HL-60 (cell line): ENCODE measurements around the gene ODC1.

ENCODE experiments used
- GABPA ChIP-seq: IDR thresholded peaks from 2 replicates; pipeline ENCODE4 v1.6.1; 2012; ENCODE audit warnings: low read depth
- TF ChIP-seq, protein P1 (sequence below): IDR thresholded peaks from one replicate; pipeline ENCODE4 v1.5.1; 2011; ENCODE audit warnings: low read length, control low read depth, inconsistent platforms; ENCODE audit not compliant: insufficient read depth

DNA sequence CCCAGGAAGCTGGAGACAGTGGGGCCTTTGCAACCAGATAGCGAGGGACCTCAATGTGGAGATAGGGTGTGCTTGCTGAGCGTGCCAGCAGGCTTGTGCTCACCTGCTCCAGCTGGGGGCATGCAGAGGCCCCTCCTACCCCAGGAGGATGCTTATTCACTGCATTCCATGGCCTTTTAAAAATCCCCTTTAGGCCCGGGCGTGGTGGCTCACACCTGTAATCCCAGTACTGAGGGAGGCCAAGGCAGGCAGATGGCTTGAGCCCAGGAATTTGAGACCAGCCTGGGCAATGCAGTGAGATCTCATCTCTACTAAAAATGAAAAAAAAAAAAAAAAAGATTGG lies 54.5 kb downstream of the ODC1 start:
- TF ChIP-seq, protein P1, sequence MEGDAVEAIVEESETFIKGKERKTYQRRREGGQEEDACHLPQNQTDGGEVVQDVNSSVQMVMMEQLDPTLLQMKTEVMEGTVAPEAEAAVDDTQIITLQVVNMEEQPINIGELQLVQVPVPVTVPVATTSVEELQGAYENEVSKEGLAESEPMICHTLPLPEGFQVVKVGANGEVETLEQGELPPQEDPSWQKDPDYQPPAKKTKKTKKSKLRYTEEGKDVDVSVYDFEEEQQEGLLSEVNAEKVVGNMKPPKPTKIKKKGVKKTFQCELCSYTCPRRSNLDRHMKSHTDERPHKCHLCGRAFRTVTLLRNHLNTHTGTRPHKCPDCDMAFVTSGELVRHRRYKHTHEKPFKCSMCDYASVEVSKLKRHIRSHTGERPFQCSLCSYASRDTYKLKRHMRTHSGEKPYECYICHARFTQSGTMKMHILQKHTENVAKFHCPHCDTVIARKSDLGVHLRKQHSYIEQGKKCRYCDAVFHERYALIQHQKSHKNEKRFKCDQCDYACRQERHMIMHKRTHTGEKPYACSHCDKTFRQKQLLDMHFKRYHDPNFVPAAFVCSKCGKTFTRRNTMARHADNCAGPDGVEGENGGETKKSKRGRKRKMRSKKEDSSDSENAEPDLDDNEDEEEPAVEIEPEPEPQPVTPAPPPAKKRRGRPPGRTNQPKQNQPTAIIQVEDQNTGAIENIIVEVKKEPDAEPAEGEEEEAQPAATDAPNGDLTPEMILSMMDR = no peak
- TF ChIP-seq GABPA = no peak
